Gastroesophageal sphincter (tissue), 3 donors: ENCODE measurements around the gene LRRC1.

Source experiments
- CTCF ChIP-seq, 4 experiments: fragments of 200-600 bp in 2 of 4; fragments of 450-650 bp in 2 of 4; sonication (generic) in 1 of 4; IDR thresholded peaks; one replicate each; pipeline ENCODE4 v1.5.1; 2017 to 2019; ENCODE audit warnings: antibody characterized with exemption in 4 of 4, mild to moderate bottlenecking in 2 of 4, moderate library complexity in 2 of 4
- EP300 ChIP-seq: sonication (generic); formaldehyde crosslinking; IDR thresholded peaks from one replicate; pipeline ENCODE4 v1.6.1; 2017; ENCODE audit warnings: antibody characterized with exemption, mild to moderate bottlenecking
- POLR2A ChIP-seq, 2 donors: fragments of 450-650 bp; IDR thresholded peaks; one replicate each; pipeline ENCODE4 v1.6.1; 2017; ENCODE audit warnings: antibody characterized with exemption in 2 of 2, mild to moderate bottlenecking in 2 of 2, moderate library complexity in 1 of 2
- POLR2AphosphoS5 ChIP-seq: sonication (generic); formaldehyde crosslinking; IDR thresholded peaks from one replicate; pipeline ENCODE4 v1.6.1; 2017; ENCODE audit warnings: antibody characterized with exemption

GRCh38 chr6:53898026-53898795, 103.4 kb downstream of the LRRC1 start:
- TF ChIP-seq POLR2AphosphoS5 (no peak), POLR2A (IDR thresholded peaks at IDR 0.05) (no peak), CTCF (IDR thresholded peaks at IDR 0.05) (no peak), EP300 (no peak)
